HepG2 (cell line): ENCODE results near the gene UBASH3A. TPM values are rescaled to one million over a fixed set of nuclear protein-coding genes. Genes with fewer than 3 reads are reported as not detected.

Experiments
- ATAC-seq: fragments of 200-7000 bp; cut with Tn5 transposase; 3 replicates; pipeline ENCODE4 v1.9.1; 2020; ENCODE audit warnings: mild to moderate bottlenecking, moderate library complexity
- BruUV-seq: library from RNA; stranded (reverse); fragments of 400-500 nt; replicated peaks from 2 replicates; lab custom pipeline; 2021; lab: Mats Ljungman, UMichigan
- CTCF ChIA-PET: fragments of 300-600 bp; formaldehyde crosslinking; extraction: SDS; loops from one replicate; lab custom pipeline; 2021; ENCODE audit warnings: low total read pairs, inconsistent platforms, low intra/inter-chr PET ratio; lab: Yijun Ruan, JAX
- POLR2A ChIA-PET: fragments of 350-600 bp; sonication (Branson Sonifier 250); formaldehyde crosslinking; loops from one replicate; lab custom pipeline; 2020; ENCODE audit warnings: antibody characterized with exemption, inconsistent platforms; lab: Yijun Ruan, JAX
- DNase-seq: peaks from one replicate; pipeline ENCODE4 v3.0.0-alpha.2; 2015; ENCODE audit warnings: low spot score
- FAIRE-seq: peaks from 3 replicates; lab custom pipeline; 2011; peaks lifted over from hg19 to GRCh38; lab: Jason Lieb, UNC
- H2AFZ ChIP-seq: one replicate; pipeline ENCODE4 v1.6.1; 2011; ENCODE audit warnings: low read length, inconsistent platforms
- H3K27ac ChIP-seq: fragments of 300-600 bp; 3 replicates; pipeline ENCODE4 v1.8.0; 2011; ENCODE audit warnings: mixed run types, mild to moderate bottlenecking, mixed read lengths, low read length, inconsistent platforms; ENCODE audit not compliant: insufficient read depth; ENCODE audit errors: extremely low read length
- H3K27me3 ChIP-seq, 2 experiments: fragments of 200-600 bp in 1 of 2; 2 replicates in 1 of 2; 3 replicates in 1 of 2; pipeline versions ENCODE4 v1.6.0 to v1.8.0; 2011; ENCODE audit warnings: low read length in 2 of 2, mild to moderate bottlenecking in 2 of 2, moderate library complexity in 2 of 2, inconsistent platforms in 1 of 2; ENCODE audit not compliant: insufficient read depth in 2 of 2, control insufficient read depth in 1 of 2
- H3K36me3 ChIP-seq, 2 experiments: fragments of 200-600 bp in 1 of 2; replicated peaks in 1 of 2; 2 replicates in 1 of 2; 3 replicates in 1 of 2; pipeline versions ENCODE4 v1.5.1 to v1.8.0; 2011; ENCODE audit warnings: low read length in 2 of 2, inconsistent platforms in 1 of 2; ENCODE audit not compliant: insufficient read depth in 2 of 2, control insufficient read depth in 1 of 2
- H3K4me1 ChIP-seq: 2 replicates; pipeline ENCODE4 v1.5.1; 2012; ENCODE audit warnings: low read length, inconsistent platforms; ENCODE audit not compliant: insufficient read depth
- H3K4me2 ChIP-seq: 2 replicates; pipeline ENCODE4 v1.6.0; 2011; ENCODE audit warnings: low read depth, low read length, inconsistent platforms
- H3K4me3 ChIP-seq, 3 experiments: fragments of 200-600 bp in 1 of 3; sonication (generic), shearing (Covaris generic) in 1 of 3; replicated peaks in 1 of 3; 2 replicates each; pipeline ENCODE4 v1.5.1; 2011 to 2016; ENCODE audit warnings: low read length in 3 of 3, inconsistent platforms in 2 of 3, low read depth in 2 of 3, mild to moderate bottlenecking in 2 of 3, control low read depth in 1 of 3, mixed read lengths in 1 of 3; ENCODE audit not compliant: insufficient read depth in 1 of 3
- H3K79me2 ChIP-seq: one replicate; pipeline ENCODE4 v1.6.1; 2011; ENCODE audit warnings: low read length, inconsistent platforms; ENCODE audit not compliant: insufficient read depth
- H3K9ac ChIP-seq: 2 replicates; pipeline ENCODE4 v1.6.0; 2011; ENCODE audit warnings: mild to moderate bottlenecking, low read depth, low read length, inconsistent platforms; ENCODE audit not compliant: insufficient read depth
- H3K9me3 ChIP-seq: 2 replicates; pipeline ENCODE4 v1.5.1; 2012; ENCODE audit warnings: mild to moderate bottlenecking, low read length
- H4K20me1 ChIP-seq: 2 replicates; pipeline ENCODE4 v1.6.0; 2011; ENCODE audit warnings: inconsistent platforms, mild to moderate bottlenecking, low read length, moderate library complexity; ENCODE audit not compliant: insufficient read depth
- RBFOX2 ChIP-seq: fragments of 200-400 bp; formaldehyde crosslinking; IDR thresholded peaks from 2 replicates; pipeline ENCODE4 v1.6.1; 2017; ENCODE audit warnings: low read depth, mild to moderate bottlenecking, low read length
- SKIL ChIP-seq: sonication (generic); formaldehyde crosslinking; IDR thresholded peaks from 2 replicates; pipeline ENCODE4 v1.8.0; 2022; ENCODE audit warnings: missing genetic modification reagents, mild to moderate bottlenecking, moderate library complexity, borderline replicate concordance
- TOPORS ChIP-seq: sonication (generic); formaldehyde crosslinking; IDR thresholded peaks from 2 replicates; pipeline ENCODE4 v1.8.0; 2023; ENCODE audit warnings: mild to moderate bottlenecking, missing genetic modification reagents
- U2AF1 ChIP-seq: fragments of 200-400 bp; formaldehyde crosslinking; optimal IDR thresholded peaks from 2 replicates; pipeline ENCODE3; 2017; ENCODE audit warnings: mild to moderate bottlenecking, low read depth, low read length
- ZBTB21 ChIP-seq: sonication (generic); formaldehyde crosslinking; IDR thresholded peaks from 2 replicates; pipeline ENCODE4 v1.4.0; 2020; ENCODE audit warnings: missing genetic modification reagents
- ZBTB33 ChIP-seq: sonication (generic); formaldehyde crosslinking; IDR thresholded peaks from 2 replicates; pipeline ENCODE4 v1.4.0; 2020; ENCODE audit warnings: missing genetic modification reagents
- ZFP36L2 ChIP-seq: sonication (generic); formaldehyde crosslinking; IDR thresholded peaks from 2 replicates; pipeline ENCODE4 v1.4.0; 2020; ENCODE audit warnings: missing genetic modification reagents
- ZNF260 ChIP-seq: sonication (generic); formaldehyde crosslinking; IDR thresholded peaks from 2 replicates; pipeline ENCODE4 v1.4.0; 2020; ENCODE audit warnings: missing genetic modification reagents, low read depth, mild to moderate bottlenecking, borderline replicate concordance
- ZNF331 ChIP-seq: sonication (generic); formaldehyde crosslinking; IDR thresholded peaks from 2 replicates; pipeline ENCODE4 v1.4.0; 2020; ENCODE audit warnings: missing genetic modification reagents
- ZNF850 ChIP-seq: sonication (generic); formaldehyde crosslinking; conservative IDR thresholded peaks from 2 replicates; pipeline ENCODE4 v1.9.0; 2021; ENCODE audit warnings: mild to moderate bottlenecking, missing genetic modification reagents
- WGBS: methylation state at CpG from one replicate; pipeline ENCODE4 v1.1.6; 2017; ENCODE audit warnings: low lambda C conversion rate; 5-methylcytosine and 5-hydroxymethylcytosine counted together
- in situ Hi-C: cut with HindIII; loops from 2 replicates; pipeline ENCODE4 v1.10.0; 2017; ENCODE audit warnings: low pct_unique_long_range_greater_than_20kb; ENCODE audit not compliant: extremely low pct_ligation_motif_present
- intact Hi-C: fragments of 100-400 bp; cut with micrococcal nuclease; formaldehyde crosslinking; loops from one replicate; pipeline ENCODE4 v1.10.0; 2022; ENCODE audit not compliant: unreplicated experiment
- polyA plus RNA-seq, 8 experiments: library from polyadenylated mRNA; depleted of rRNA in 3 of 8; stranded (reverse) in 7 of 8; unstranded in 1 of 8; fragments of >200 nt; fragmentation: Illumina TruSeq in 4 of 8; extraction: Trizol in 4 of 8; gene quantifications; 2 replicates each; pipeline versions ENCODE4 v1.2.1 to v1.2.3, GENCODE V29; 2011 to 2016; ENCODE audit warnings: low read depth in 4 of 8, missing spikeins in 1 of 8, mixed read lengths in 1 of 8; ENCODE audit not compliant: insufficient read depth in 1 of 8
- total RNA-seq, 5 experiments: library from RNA; depleted of rRNA; stranded (reverse); fragments of >200 nt; fragmentation: Illumina TruSeq; extraction: Trizol; gene quantifications; 2 replicates each; pipeline ENCODE4 v1.2.3, GENCODE V29; 2016; ENCODE audit warnings: low read depth in 1 of 5
- TF ChIP-seq, protein P1 (sequence below): IDR thresholded peaks from 2 replicates; pipeline ENCODE4 v1.6.1; 2016
- TF ChIP-seq, protein P2 (sequence below): sonication (generic); formaldehyde crosslinking; IDR thresholded peaks from 2 replicates; pipeline ENCODE4 v1.4.0; 2020; ENCODE audit warnings: missing genetic modification reagents
- TF ChIP-seq, protein P3 (sequence below): sonication (generic); formaldehyde crosslinking; IDR thresholded peaks from 2 replicates; pipeline ENCODE4 v1.8.1; 2023; ENCODE audit warnings: mild to moderate bottlenecking, missing genetic modification reagents, borderline replicate concordance

Gene UBASH3A
- total and polyA plus RNA-seq, 2 of the 13 experiments (the other 11 are each of a cell fraction or from before 2014, with no cell fraction given) = not detected

GRCh38 chr21:42411197-42411869 is 7.6 kb downstream of the UBASH3A start (continued):
- TF ChIP-seq SKIL (CRISPR knock-in tag) (peak; percentile 41; the same call in 1 of the 2 replicates), ZBTB33 (CRISPR knock-in tag) (no peak)

DNA sequence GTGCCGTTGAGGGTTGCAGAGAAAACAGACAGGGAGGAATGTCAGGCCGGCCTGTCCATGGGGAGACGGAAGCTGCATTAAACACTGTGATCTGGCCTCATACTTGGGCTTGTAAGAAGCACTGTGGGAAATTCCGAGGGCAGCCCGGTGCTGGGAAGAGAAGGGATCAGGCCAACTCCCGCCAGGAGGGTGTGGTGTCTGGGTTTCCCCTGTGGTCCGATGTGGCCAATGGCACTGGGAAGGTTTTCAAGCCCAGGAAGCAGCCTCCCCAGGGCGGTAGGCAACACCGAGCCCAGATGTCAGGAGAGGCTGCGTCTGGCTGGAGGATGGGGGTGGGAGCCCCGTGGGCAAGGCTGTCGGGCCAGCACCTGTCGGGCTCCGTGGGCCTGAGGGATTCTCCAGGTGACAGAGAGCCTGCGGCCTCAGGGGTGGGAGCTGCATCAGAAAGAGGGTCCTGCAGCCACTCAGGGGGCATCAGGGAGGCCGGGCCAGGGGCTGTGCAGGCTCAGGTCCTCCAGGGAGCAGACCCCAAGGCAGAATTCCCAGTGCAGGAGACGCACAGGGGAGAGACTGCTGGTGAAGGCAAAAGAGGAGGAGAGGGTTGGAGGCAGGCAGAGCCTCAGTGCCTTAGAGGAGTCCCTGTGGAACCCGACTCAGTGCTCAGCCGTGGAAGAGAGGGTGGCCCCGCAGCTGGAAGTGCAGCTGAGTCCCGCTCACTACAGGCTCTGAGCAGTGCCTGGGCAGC is 8.4 kb downstream of the UBASH3A start:
- ChIA-PET CTCF (no interaction called here), POLR2A (no interaction called here)
- H3K79me2 ChIP-seq = no peaks in the 10 kb centered on the region
- peaks cover 19% of the 10 kb centered on the region for H3K4me1 ChIP-seq
- H3K4me3 ChIP-seq = no peak overlapping the region
- H4K20me1 ChIP-seq = no peaks in the 10 kb centered on the region
- peak overlapping the region; percentile 15; the same call in 1 of the 2 replicates for H3K4me2 ChIP-seq
- peaks cover 1 to 9% of the 10 kb centered on the region in 2 experiments; a peak in 4 of 5 replicates for H3K27me3 ChIP-seq
- 0 out of 3 replicates have a peak, but pooled peaks have one; percentile 16 for ATAC-seq
- BruUV-seq = no TSS peak
- no peak for FAIRE-seq
- WGBS = 40% methylated on average over 12 of the region's 21 CpGs
- H3K27ac ChIP-seq = no peak overlapping the region
- no peak for DNase-seq
- no peaks in the 10 kb centered on the region for H3K36me3 ChIP-seq
- no peak overlapping the region for H3K9ac ChIP-seq
- intact Hi-C loops (no loop called here), in situ Hi-C loops (no loop called here)
- H3K9me3 ChIP-seq = no peaks in the 10 kb centered on the region
- H2AFZ ChIP-seq = no peak overlapping the region
- TF ChIP-seq ZNF850 (CRISPR knock-in tag) (no peak), ZBTB21 (CRISPR knock-in tag) (no peak), ZFP36L2 (no peak), RBFOX2 (no peak), U2AF1 (no peak), TOPORS (CRISPR knock-in tag) (no peak), ZNF331 (CRISPR knock-in tag) (no peak), ZNF260 (CRISPR knock-in tag) (no peak)
- TF ChIP-seq, protein P1, sequence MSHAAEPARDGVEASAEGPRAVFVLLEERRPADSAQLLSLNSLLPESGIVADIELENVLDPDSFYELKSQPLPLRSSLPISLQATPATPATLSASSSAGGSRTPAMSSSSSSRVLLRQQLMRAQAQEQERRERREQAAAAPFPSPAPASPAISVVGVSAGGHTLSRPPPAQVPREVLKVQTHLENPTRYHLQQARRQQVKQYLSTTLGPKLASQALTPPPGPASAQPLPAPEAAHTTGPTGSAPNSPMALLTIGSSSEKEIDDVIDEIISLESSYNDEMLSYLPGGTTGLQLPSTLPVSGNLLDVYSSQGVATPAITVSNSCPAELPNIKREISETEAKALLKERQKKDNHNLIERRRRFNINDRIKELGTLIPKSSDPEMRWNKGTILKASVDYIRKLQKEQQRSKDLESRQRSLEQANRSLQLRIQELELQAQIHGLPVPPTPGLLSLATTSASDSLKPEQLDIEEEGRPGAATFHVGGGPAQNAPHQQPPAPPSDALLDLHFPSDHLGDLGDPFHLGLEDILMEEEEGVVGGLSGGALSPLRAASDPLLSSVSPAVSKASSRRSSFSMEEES (CRISPR knock-in tag) = no peak
- TF ChIP-seq, protein P2, sequence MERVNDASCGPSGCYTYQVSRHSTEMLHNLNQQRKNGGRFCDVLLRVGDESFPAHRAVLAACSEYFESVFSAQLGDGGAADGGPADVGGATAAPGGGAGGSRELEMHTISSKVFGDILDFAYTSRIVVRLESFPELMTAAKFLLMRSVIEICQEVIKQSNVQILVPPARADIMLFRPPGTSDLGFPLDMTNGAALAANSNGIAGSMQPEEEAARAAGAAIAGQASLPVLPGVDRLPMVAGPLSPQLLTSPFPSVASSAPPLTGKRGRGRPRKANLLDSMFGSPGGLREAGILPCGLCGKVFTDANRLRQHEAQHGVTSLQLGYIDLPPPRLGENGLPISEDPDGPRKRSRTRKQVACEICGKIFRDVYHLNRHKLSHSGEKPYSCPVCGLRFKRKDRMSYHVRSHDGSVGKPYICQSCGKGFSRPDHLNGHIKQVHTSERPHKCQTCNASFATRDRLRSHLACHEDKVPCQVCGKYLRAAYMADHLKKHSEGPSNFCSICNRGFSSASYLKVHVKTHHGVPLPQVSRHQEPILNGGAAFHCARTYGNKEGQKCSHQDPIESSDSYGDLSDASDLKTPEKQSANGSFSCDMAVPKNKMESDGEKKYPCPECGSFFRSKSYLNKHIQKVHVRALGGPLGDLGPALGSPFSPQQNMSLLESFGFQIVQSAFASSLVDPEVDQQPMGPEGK = no peak
- TF ChIP-seq, protein P3, sequence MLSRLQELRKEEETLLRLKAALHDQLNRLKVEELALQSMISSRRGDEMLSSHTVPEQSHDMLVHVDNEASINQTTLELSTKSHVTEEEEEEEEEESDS (CRISPR knock-in tag) = no peak
